ENCODE results near the gene HS1BP3. TPM values are rescaled to one million over a fixed set of nuclear protein-coding genes. Genes with fewer than 3 reads are reported as not detected.

The HS1BP3 gene
- total RNA-seq, 1 donor from 2014 or later = 21.0 TPM

DNA sequence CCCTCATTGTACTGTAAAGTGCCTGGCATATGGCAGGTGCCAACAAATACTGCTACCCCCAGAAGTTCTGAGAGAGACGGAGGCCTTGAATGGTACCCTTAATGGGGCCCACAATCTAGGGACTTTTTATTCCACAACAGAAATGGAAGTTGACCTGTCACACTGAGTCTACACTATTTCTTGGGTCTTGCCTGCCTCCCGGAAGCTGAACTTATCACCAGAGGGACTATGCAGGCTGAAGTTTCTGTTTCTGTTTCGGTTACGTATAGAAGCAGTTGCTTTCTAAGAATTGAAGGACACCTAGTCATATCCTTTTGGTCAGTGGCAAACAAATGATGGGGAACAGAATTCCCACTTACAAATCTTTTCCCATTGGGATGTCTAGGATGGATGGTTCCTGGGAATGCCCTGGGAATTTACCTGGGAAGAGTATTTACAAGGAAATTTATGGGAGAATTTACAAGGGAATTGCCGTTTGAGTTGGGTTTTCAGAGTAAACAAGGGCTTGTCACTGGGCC, 74.2 kb downstream of the HS1BP3 start:
- Histone ChIP-seq H3K4me1 (ENCODE audit: insufficient read depth, low read length) (peaks cover 53% of the 10 kb centered on the region), H3K4me2 (ENCODE audit: low read length) (no peak overlapping the region), H3K9me3 (ENCODE audit: insufficient read depth, low read depth, low read length) (no peaks in the 10 kb centered on the region), H4K20me1 (ENCODE audit: insufficient read depth, low read length) (no peaks in the 10 kb centered on the region), H3K79me2 (ENCODE audit: insufficient read depth, low read length) (no peaks in the 10 kb centered on the region), H3K27me3 (ENCODE audit: insufficient read depth, low read length) (no peaks in the 10 kb centered on the region), H3K27ac (ENCODE audit: low read depth, low read length) (no peak overlapping the region), H3K4me3 (ENCODE audit: insufficient read depth, low read depth, low read length) (no peak overlapping the region), H3K36me3 (ENCODE audit: insufficient read depth, low read length) (no peaks in the 10 kb centered on the region), H3K9ac (ENCODE audit: low read length) (no peak overlapping the region), H2AFZ (ENCODE audit: low read depth, low read length) (no peak overlapping the region)
- TF ChIP-seq EZH2 (IDR thresholded peaks at IDR 0.05; ENCODE audit: insufficient read depth, low read length) = no peak
- TF ChIP-seq, protein P1, sequence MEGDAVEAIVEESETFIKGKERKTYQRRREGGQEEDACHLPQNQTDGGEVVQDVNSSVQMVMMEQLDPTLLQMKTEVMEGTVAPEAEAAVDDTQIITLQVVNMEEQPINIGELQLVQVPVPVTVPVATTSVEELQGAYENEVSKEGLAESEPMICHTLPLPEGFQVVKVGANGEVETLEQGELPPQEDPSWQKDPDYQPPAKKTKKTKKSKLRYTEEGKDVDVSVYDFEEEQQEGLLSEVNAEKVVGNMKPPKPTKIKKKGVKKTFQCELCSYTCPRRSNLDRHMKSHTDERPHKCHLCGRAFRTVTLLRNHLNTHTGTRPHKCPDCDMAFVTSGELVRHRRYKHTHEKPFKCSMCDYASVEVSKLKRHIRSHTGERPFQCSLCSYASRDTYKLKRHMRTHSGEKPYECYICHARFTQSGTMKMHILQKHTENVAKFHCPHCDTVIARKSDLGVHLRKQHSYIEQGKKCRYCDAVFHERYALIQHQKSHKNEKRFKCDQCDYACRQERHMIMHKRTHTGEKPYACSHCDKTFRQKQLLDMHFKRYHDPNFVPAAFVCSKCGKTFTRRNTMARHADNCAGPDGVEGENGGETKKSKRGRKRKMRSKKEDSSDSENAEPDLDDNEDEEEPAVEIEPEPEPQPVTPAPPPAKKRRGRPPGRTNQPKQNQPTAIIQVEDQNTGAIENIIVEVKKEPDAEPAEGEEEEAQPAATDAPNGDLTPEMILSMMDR (IDR thresholded peaks at IDR 0.05; ENCODE audit: insufficient read depth, low read depth, low read length) = no peak
- H3K36me3 Mint-ChIP-seq (ENCODE audit: low read depth, unreplicated experiment) = no peaks in the 10 kb centered on the region
- peaks cover 48% of the 10 kb centered on the region for H3K4me1 Mint-ChIP-seq (ENCODE audit: low read depth, unreplicated experiment)
- peak overlapping the region; percentile 80 for H3K27ac Mint-ChIP-seq (ENCODE audit: unreplicated experiment)
- H3K27me3 Mint-ChIP-seq (ENCODE audit: low read depth, unreplicated experiment) = peaks cover 2% of the 10 kb centered on the region
- H3K4me3 Mint-ChIP-seq (ENCODE audit: unreplicated experiment) = no peak overlapping the region
- FAIRE-seq = no peak
- DNase-seq (ENCODE audit: low read depth) = no peak
- H3K9me3 Mint-ChIP-seq (ENCODE audit: unreplicated experiment) = peaks cover 3% of the 10 kb centered on the region

DNA sequence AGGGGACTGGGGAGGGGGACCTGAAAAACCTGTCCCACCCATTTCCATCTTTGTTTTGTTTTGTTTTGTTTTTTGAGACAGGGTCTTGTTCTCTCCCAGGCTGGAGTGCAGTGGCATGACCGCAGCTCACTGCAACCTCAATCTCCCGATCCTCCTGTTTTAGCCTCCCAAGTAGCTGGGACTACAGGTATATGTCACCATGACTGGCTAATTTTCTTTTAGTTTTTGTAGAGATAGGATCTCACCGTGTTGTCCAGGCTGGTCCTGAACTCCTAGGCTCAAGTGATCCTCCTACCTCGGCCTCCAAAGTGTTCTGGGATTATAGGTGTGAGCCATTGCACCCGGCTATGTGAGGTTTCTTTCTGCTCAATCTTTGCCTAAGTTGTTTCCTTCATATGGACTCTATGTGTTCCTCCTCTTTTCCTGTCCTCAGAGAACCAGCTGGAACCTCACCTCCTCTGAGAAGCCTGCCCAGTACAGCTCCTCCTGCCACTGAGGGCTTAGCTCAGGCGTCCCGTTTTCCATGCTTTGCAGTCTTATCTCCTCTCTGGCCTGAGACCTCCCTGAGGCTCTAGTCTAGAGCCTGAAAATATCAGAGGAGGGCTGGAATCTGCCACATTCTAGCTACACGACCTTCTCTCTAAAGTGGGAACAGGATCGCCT, 74.8 kb downstream of the HS1BP3 start:
- H3K27me3 ChIP-seq (ENCODE audit: insufficient read depth, low read length) = no peaks in the 10 kb centered on the region
- TF ChIP-seq EZH2 (IDR thresholded peaks at IDR 0.05; ENCODE audit: insufficient read depth, low read length) = no peak
- TF ChIP-seq, protein P1 (IDR thresholded peaks at IDR 0.05; ENCODE audit: insufficient read depth, low read depth, low read length) = no peak
- H3K27ac Mint-ChIP-seq (ENCODE audit: unreplicated experiment) = peak overlapping the region; percentile 80
- H3K36me3 Mint-ChIP-seq (ENCODE audit: low read depth, unreplicated experiment) = no peaks in the 10 kb centered on the region
- no peak overlapping the region for H2AFZ ChIP-seq (ENCODE audit: low read depth, low read length)
- no peak overlapping the region for H3K4me3 ChIP-seq (ENCODE audit: insufficient read depth, low read depth, low read length)
- no peaks in the 10 kb centered on the region for H4K20me1 ChIP-seq (ENCODE audit: insufficient read depth, low read length)
- H3K4me1 ChIP-seq (ENCODE audit: insufficient read depth, low read length) = peaks cover 53% of the 10 kb centered on the region
- H3K36me3 ChIP-seq (ENCODE audit: insufficient read depth, low read length) = no peaks in the 10 kb centered on the region
- H3K9me3 Mint-ChIP-seq (ENCODE audit: unreplicated experiment) = peaks cover 3% of the 10 kb centered on the region
- no peak overlapping the region for H3K27ac ChIP-seq (ENCODE audit: low read depth, low read length)
- H3K27me3 Mint-ChIP-seq (ENCODE audit: low read depth, unreplicated experiment) = peaks cover 2% of the 10 kb centered on the region
- H3K4me1 Mint-ChIP-seq (ENCODE audit: low read depth, unreplicated experiment) = peaks cover 48% of the 10 kb centered on the region
- DNase-seq (ENCODE audit: low read depth) (no peak), FAIRE-seq (no peak)
- H3K9me3 ChIP-seq (ENCODE audit: insufficient read depth, low read depth, low read length) = no peaks in the 10 kb centered on the region
- H3K4me2 ChIP-seq (ENCODE audit: low read length) = no peak overlapping the region
- H3K4me3 Mint-ChIP-seq (ENCODE audit: unreplicated experiment) = no peak overlapping the region
- H3K79me2 ChIP-seq (ENCODE audit: insufficient read depth, low read length) = no peaks in the 10 kb centered on the region
- no peak overlapping the region for H3K9ac ChIP-seq (ENCODE audit: low read length)

DNA sequence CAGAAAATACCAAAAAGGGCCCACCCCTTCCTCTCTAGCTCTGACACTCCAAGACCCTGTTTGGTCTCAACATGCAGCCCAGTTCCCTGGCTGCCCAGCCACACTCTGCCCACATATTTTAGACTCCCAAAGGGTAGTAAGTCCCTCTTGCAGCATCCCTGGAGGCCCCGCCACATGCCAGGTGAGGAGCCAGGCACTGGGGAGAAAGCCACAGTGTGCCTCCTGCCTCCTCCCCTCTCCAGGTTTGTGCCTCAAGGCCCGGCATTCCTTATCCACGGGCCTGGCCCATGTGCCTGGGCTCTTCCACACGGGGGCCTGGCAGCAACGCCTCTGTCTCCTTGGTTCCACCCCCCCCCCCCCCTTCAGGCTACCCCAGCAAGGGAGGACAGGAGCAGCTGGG, 75.5 kb downstream of the HS1BP3 start:
- H3K27ac Mint-ChIP-seq (ENCODE audit: unreplicated experiment) = no peak overlapping the region
- FAIRE-seq = no peak

More for the DNA sequence above, 75.5 kb downstream of the HS1BP3 start:
- no peaks in the 10 kb centered on the region for H3K9me3 ChIP-seq (ENCODE audit: insufficient read depth, low read depth, low read length)
- no peaks in the 10 kb centered on the region for H3K36me3 ChIP-seq (ENCODE audit: insufficient read depth, low read length)
- no peaks in the 10 kb centered on the region for H3K27me3 ChIP-seq (ENCODE audit: insufficient read depth, low read length)
- H3K9ac ChIP-seq (ENCODE audit: low read length) = no peak overlapping the region
- no peaks in the 10 kb centered on the region for H4K20me1 ChIP-seq (ENCODE audit: insufficient read depth, low read length)
- Mint-ChIP-seq H3K4me1 (ENCODE audit: low read depth, unreplicated experiment) (peaks cover 45% of the 10 kb centered on the region), H3K4me3 (ENCODE audit: unreplicated experiment) (no peak overlapping the region), H3K27me3 (ENCODE audit: low read depth, unreplicated experiment) (peaks cover 2% of the 10 kb centered on the region), H3K9me3 (ENCODE audit: unreplicated experiment) (peaks cover 1% of the 10 kb centered on the region), H3K36me3 (ENCODE audit: low read depth, unreplicated experiment) (no peaks in the 10 kb centered on the region)
- DNase-seq (ENCODE audit: low read depth) = no peak
- no peak overlapping the region for H3K4me3 ChIP-seq (ENCODE audit: insufficient read depth, low read depth, low read length)
- H2AFZ ChIP-seq (ENCODE audit: low read depth, low read length) = no peak overlapping the region
- H3K4me1 ChIP-seq (ENCODE audit: insufficient read depth, low read length) = peaks cover 53% of the 10 kb centered on the region
- no peak for TF ChIP-seq EZH2 (IDR thresholded peaks at IDR 0.05; ENCODE audit: insufficient read depth, low read length)
- TF ChIP-seq, protein P1 (IDR thresholded peaks at IDR 0.05; ENCODE audit: insufficient read depth, low read depth, low read length) = no peak
- H3K27ac ChIP-seq (ENCODE audit: low read depth, low read length) = peak overlapping the region; percentile 51
- H3K4me2 ChIP-seq (ENCODE audit: low read length) = no peak overlapping the region
- H3K79me2 ChIP-seq (ENCODE audit: insufficient read depth, low read length) = no peaks in the 10 kb centered on the region

All from astrocyte (in vitro differentiated cells and primary cell).